CD4-positive, CD25-positive, alpha-beta regulatory T cell (primary cell): ENCODE data around the gene RAB40C. TPM values are rescaled to one million over a fixed set of nuclear protein-coding genes. Genes with fewer than 3 reads are reported as not detected.
A peak's percentile ranks its signal among the peaks of the same experiment; 100 is the strongest.

ENCODE experiments used
- ATAC-seq, 2 donors: fragments of 150-1000 bp; cut with Tn5 transposase; one replicate each; pipeline ENCODE4 v1.10.0; 2021; ENCODE audit warnings: low read depth in 2 of 2, moderate number of reproducible peaks in 2 of 2, moderate library complexity in 1 of 2
- DNase-seq, 3 donors: peaks; one replicate each; pipeline versions ENCODE4 v3.0.0 to v3.0.0-alpha.2; 2012 to 2022; ENCODE audit warnings: mixed read lengths in 1 of 3
- H3K27ac ChIP-seq: one replicate; pipeline ENCODE4 v1.7.0; 2013; ENCODE audit warnings: mild to moderate bottlenecking, low read length; ENCODE audit not compliant: insufficient read depth, poor library complexity, severe bottlenecking
- H3K27me3 ChIP-seq: one replicate; pipeline ENCODE4 v1.7.0; 2013; ENCODE audit warnings: low read length; ENCODE audit not compliant: control insufficient read depth, insufficient read depth
- H3K36me3 ChIP-seq: one replicate; pipeline ENCODE4 v1.7.0; 2013; ENCODE audit warnings: mild to moderate bottlenecking, low read length, moderate library complexity; ENCODE audit not compliant: control insufficient read depth, insufficient read depth
- H3K4me1 ChIP-seq: 2 replicates; pipeline ENCODE4 v1.7.0; 2013; ENCODE audit warnings: mild to moderate bottlenecking, low read length; ENCODE audit not compliant: insufficient read depth, control insufficient read depth, poor library complexity, severe bottlenecking
- H3K4me3 ChIP-seq: one replicate; pipeline ENCODE4 v1.7.0; 2013; ENCODE audit warnings: low read depth, mild to moderate bottlenecking, low read length, moderate library complexity
- H3K9me3 ChIP-seq, 2 experiments: 1 replicate in 1 of 2; 2 replicates in 1 of 2; pipeline ENCODE4 v1.7.0; 2013; ENCODE audit warnings: low read length in 2 of 2, mild to moderate bottlenecking in 1 of 2, moderate library complexity in 1 of 2; ENCODE audit not compliant: control insufficient read depth in 2 of 2
- H3K27ac Mint-ChIP-seq, 3 donors: one replicate each; pipeline ENCODE4 v1.8.0; 2020 to 2022; ENCODE audit warnings: mild to moderate bottlenecking in 3 of 3, mixed read lengths in 3 of 3, moderate library complexity in 2 of 3
- H3K27me3 Mint-ChIP-seq: one replicate; pipeline ENCODE4 v1.8.0; 2022; ENCODE audit warnings: mild to moderate bottlenecking, mixed read lengths
- H3K36me3 Mint-ChIP-seq: one replicate; pipeline ENCODE4 v1.8.0; 2020; ENCODE audit warnings: mixed read lengths
- H3K4me1 Mint-ChIP-seq, 4 donors: one replicate each; pipeline ENCODE4 v1.8.0; 2020 to 2022; ENCODE audit warnings: mixed read lengths in 4 of 4, mild to moderate bottlenecking in 1 of 4
- H3K4me3 Mint-ChIP-seq, 4 donors: one replicate each; pipeline ENCODE4 v1.8.0; 2020 to 2022; ENCODE audit warnings: mild to moderate bottlenecking in 4 of 4, mixed read lengths in 4 of 4, moderate library complexity in 3 of 4
- H3K9me3 Mint-ChIP-seq, 7 donors: one replicate each; pipeline ENCODE4 v1.8.0; 2020 to 2022; ENCODE audit warnings: mixed read lengths in 7 of 7, mild to moderate bottlenecking in 3 of 7, moderate library complexity in 2 of 7
- polyA plus RNA-seq, 4 donors: library from polyadenylated mRNA; unstranded; fragments of 300-500 nt; fragmentation: Illumina TruSeq; gene quantifications; one replicate each; pipeline ENCODE4 v1.2.3, GENCODE V29; 2021
- total RNA-seq: library from RNA; stranded (reverse); gene quantifications from one replicate; pipeline ENCODE4 v1.2.3, GENCODE V29; 2022

The RAB40C gene
- total and polyA plus RNA-seq, 5 donors from 2014 or later, result 6.8 to 12.1 (median 8.6) TPM

- Histone ChIP-seq H3K4me3 (peak within 1 kb of the TSS; percentile 37), H3K27me3 (no peaks in the 10 kb centered on the region), H3K9me3 (no peaks in the 10 kb centered on the region), H3K36me3 (no peaks in the 10 kb centered on the region), H3K27ac (peak within 1 kb of the TSS; percentile 55), H3K4me1 (peaks cover 52% of the 10 kb centered on the region)
- peak; percentile 57 to 58 for ATAC-seq
- DNase-seq, result peak; percentile 34 to 85 (median 56)
- Mint-ChIP-seq H3K36me3 (no peaks in the 10 kb centered on the region), H3K27ac (peak within 1 kb of the TSS; percentile 62 to 88 (median 84)), H3K4me3 (peak within 1 kb of the TSS; percentile 80 to 93 (median 88)), H3K27me3 (peaks cover 4% of the 10 kb centered on the region), H3K9me3 (peaks cover 0 to under 1% (median 0%) of the 10 kb centered on the region in 7 donors), H3K4me1 (peaks cover 0 to 39% (median 19%) of the 10 kb centered on the region in 4 donors)
Observed at GRCh38 chr16:566475-567372, 23.1 kb upstream of the RAB40C start, which contains the start of gene NHLRC4. Gene NHLRC4 (plus strand): TSS chr16:567005. CDS start chr16:568048, 1,043 bp downstream.

- H3K9me3 Mint-ChIP-seq, result no peaks in the 10 kb centered on the region
Observed at GRCh38 chr16:567373-568256, 22.3 kb upstream of the RAB40C start.

GRCh38 chr16:568401-569258 lies 21.2 kb upstream of the RAB40C start:
- peak overlapping the region; percentile 54 to 89 (median 86) for H3K4me3 Mint-ChIP-seq
- Histone ChIP-seq H3K27ac (peak overlapping the region; percentile 73), H3K27me3 (no peaks in the 10 kb centered on the region), H3K9me3 (no peaks in the 10 kb centered on the region), H3K4me3 (no peak overlapping the region), H3K36me3 (no peaks in the 10 kb centered on the region), H3K4me1 (peaks cover 52% of the 10 kb centered on the region)
- DNase-seq (no peak), ATAC-seq (no peak)
- peaks cover 0 to 43% (median 23%) of the 10 kb centered on the region in 4 donors for H3K4me1 Mint-ChIP-seq
- peaks cover 4% of the 10 kb centered on the region for H3K27me3 Mint-ChIP-seq
- no peaks in the 10 kb centered on the region for H3K36me3 Mint-ChIP-seq
- H3K27ac Mint-ChIP-seq, result peak overlapping the region; percentile 76 to 91 (median 89)
- H3K9me3 Mint-ChIP-seq, result no peaks in the 10 kb centered on the region

More at GRCh38 chr16:567373-568256, 22.3 kb upstream of the RAB40C start:
- ATAC-seq (no peak), DNase-seq (no peak)
- H3K36me3 Mint-ChIP-seq, result no peaks in the 10 kb centered on the region
- H3K4me3 ChIP-seq, result peak overlapping the region; percentile 7
- peak overlapping the region; percentile 55 for H3K27ac ChIP-seq
- H3K27me3 ChIP-seq, result no peaks in the 10 kb centered on the region
- no peaks in the 10 kb centered on the region for H3K9me3 ChIP-seq
- H3K36me3 ChIP-seq, result no peaks in the 10 kb centered on the region
- H3K27ac Mint-ChIP-seq, result peak overlapping the region; percentile 62 to 88 (median 84)
- peaks cover 52% of the 10 kb centered on the region for H3K4me1 ChIP-seq
- peak overlapping the region; percentile 80 to 93 (median 88) for H3K4me3 Mint-ChIP-seq
- peaks cover 4% of the 10 kb centered on the region for H3K27me3 Mint-ChIP-seq
- H3K4me1 Mint-ChIP-seq, result peaks cover 0 to 43% (median 23%) of the 10 kb centered on the region in 4 donors

GRCh38 chr16:569445-570254 lies 20.2 kb upstream of the RAB40C start, which contains the start of gene PIGQ:
Gene PIGQ (plus strand): TSS chr16:569968. CDS start chr16:574075, 4,107 bp downstream.
- Histone ChIP-seq H3K4me3 (peak within 1 kb of the TSS; percentile 73), H3K9me3 (no peaks in the 10 kb centered on the region), H3K36me3 (peaks cover 2% of the 10 kb centered on the region), H3K4me1 (peaks cover 52% of the 10 kb centered on the region), H3K27ac (peak within 1 kb of the TSS; percentile 73), H3K27me3 (no peaks in the 10 kb centered on the region)
- ATAC-seq (peak; percentile 70 to 75), DNase-seq (peak; percentile 65 to 71 (median 69))
- peaks cover 0 to 2% (median 0%) of the 10 kb centered on the region in 7 donors for H3K9me3 Mint-ChIP-seq
- peaks cover 4% of the 10 kb centered on the region for H3K27me3 Mint-ChIP-seq
- H3K36me3 Mint-ChIP-seq, result no peaks in the 10 kb centered on the region
- H3K27ac Mint-ChIP-seq, result peak within 1 kb of the TSS; percentile 76 to 91 (median 89)
- peaks cover 0 to 43% (median 23%) of the 10 kb centered on the region in 4 donors for H3K4me1 Mint-ChIP-seq
- H3K4me3 Mint-ChIP-seq, result peak within 1 kb of the TSS; percentile 84 to 95 (median 90)

- ATAC-seq, result no peak
- H3K27ac Mint-ChIP-seq, result no peak overlapping the region
- no peak for DNase-seq
- H3K4me1 Mint-ChIP-seq, result peaks cover 0 to 28% (median 18%) of the 10 kb centered on the region in 4 donors
- Histone ChIP-seq H3K27me3 (no peaks in the 10 kb centered on the region), H3K4me1 (peaks cover 27% of the 10 kb centered on the region), H3K36me3 (peaks cover 3% of the 10 kb centered on the region), H3K4me3 (no peak overlapping the region), H3K27ac (no peak overlapping the region), H3K9me3 (no peaks in the 10 kb centered on the region)
- no peaks in the 10 kb centered on the region for H3K36me3 Mint-ChIP-seq
- H3K27me3 Mint-ChIP-seq, result no peaks in the 10 kb centered on the region
- H3K9me3 Mint-ChIP-seq, result peaks cover 0 to 2% (median 0%) of the 10 kb centered on the region in 7 donors
- no peak overlapping the region for H3K4me3 Mint-ChIP-seq
Observed at GRCh38 chr16:572865-573650, 16.8 kb upstream of the RAB40C start.
